Measurements from ENCODE around the gene CNTN1.

The CNTN1 gene

DNA sequence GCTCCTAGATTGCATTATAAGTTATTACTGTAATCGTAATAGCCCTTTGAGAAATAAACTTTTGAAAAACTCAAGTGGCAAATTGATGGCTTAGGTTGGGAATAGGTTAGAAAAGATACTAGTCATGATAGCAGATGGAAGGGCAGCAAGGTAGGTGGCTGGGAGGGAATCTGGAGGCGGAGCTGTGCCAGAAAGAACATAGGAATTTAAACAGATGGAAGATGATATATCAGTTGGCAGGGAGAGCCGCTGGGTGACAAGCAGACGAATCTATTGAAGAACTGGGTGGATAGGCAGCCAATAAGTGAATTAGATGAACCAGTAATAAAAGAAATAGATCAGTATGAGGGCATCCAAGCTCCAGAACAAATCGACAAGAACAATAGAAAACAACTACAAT lies 142.1 kb downstream of the CNTN1 start:
- DNase-seq (ENCODE audit: low read depth, low spot score) = no peak

DNA sequence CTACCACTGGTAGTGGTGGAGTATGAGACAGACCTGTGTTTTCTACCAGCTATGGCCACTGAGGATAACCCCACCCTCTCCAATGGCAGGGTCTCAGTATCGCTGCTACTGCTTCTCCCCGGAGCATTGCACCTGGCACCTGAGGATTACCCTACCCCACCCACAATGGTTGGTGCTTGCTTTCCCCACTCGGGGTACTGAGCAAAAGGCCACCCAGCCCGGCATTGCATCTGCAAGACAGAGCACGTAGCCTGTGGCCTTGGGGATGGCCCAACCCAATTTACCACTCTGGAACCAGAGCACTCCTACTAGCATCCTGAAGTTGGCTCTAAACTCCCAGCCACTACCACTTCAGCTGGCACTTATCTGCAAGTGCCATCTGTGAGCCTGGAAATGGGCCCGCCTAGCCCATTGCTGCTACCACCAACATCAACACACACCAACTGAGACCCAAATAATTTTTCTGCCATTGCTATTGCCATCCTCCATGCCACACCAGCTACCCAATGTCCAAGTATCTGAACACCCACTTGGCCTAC lies 145.7 kb downstream of the CNTN1 start:
- no peak for DNase-seq (ENCODE audit: low read depth, low spot score)

DNA sequence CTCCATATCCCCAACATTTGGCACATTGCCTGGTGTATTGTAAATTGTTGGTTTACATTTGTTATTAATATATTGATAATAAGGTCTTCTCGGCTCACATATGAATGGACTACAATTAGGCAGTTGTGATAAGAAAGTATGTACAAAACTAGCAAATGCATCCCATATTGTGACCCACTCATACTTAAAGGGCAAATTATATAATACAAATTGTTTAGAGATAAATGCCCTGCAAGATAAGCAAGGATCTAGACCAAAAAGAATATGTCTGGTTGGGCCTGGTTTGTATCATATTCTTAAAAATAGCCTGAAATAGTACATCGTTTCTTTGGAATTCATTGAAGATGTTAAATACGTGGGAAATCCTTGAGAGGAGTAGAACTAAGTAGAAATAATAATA lies 151.3 kb downstream of the CNTN1 start:
- DNase-seq (ENCODE audit: low read depth, low spot score) = no peak

DNA sequence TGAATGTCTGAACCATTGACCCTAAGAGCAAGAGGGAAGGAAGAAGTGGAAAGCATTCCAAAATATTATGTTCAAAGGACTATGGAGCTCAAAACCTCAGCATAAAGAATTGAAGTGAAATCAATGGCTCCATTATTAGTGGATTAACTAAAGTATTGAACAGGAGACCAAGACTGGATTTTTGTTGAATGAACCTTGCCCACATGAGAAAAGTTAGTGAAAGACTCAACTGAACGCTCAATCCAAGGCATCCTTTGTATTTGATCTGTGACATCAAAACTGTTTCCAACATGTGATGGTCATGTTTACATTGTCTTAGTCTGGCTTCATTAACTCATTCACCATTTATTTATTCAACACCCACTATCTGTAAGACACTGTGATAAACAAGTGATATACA lies 161.0 kb downstream of the CNTN1 start:
- DNase-seq (ENCODE audit: low read depth, low spot score) = no peak

DNA sequence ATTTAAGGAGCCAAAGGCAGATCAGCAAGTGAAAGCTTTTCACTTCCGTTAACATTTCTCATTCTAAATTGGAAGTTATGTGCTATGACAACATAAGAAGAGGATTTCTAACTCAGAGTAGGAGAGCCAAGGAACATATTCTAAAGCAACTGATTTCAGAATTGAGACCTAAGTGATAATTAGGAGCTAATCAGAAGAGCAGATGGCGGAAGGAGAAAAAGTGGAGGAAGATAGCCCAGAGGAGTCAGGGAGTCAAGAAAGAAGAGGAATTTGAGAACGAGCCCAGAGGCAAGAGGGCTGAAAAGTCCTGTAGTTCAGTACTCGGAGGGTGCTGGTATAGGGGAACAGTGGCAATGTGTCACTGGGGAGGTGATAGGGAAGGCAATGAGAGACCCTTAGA lies 162.4 kb downstream of the CNTN1 start:
- DNase-seq (ENCODE audit: low read depth, low spot score) = no peak

DNA sequence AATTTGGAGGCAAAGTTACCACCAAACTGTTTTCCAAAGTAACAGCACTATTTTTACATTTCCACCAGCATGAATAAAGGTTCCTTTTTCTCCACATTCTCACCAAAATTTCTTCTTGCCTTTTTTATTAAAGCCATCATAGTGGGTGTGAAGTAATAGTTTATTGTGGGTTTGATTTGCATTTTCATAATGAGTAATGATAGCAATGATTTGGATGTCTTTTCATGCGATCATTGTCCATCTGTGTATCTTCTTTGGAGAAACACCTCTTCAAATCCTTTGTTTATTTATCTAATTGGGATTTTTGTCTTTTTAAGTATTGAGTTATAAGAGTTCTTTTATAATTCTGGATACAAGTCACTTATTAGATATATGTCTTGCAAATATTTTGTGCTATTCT lies 172.7 kb downstream of the CNTN1 start:
- DNase-seq (ENCODE audit: low read depth, low spot score) = no peak

DNA sequence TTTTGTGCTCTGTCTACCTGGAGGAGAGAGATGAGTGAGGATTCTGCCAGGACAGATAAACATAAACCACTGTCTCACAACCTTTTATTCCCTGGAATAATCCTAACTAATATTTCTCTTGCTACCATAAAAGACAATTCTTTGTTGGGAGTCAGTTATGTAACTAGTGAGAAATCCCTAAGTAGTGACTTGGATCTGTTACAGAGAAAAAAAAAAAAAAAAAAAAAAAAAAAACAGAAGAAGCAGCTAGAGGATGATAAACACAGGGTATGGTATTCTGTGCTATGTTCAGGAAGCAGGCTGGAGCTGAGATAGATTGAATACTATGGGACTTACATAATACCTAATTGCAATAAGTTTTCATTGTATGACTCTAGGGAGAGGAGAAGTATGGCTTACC lies 178.7 kb downstream of the CNTN1 start:
- DNase-seq (ENCODE audit: low read depth, low spot score) = no peak

DNA sequence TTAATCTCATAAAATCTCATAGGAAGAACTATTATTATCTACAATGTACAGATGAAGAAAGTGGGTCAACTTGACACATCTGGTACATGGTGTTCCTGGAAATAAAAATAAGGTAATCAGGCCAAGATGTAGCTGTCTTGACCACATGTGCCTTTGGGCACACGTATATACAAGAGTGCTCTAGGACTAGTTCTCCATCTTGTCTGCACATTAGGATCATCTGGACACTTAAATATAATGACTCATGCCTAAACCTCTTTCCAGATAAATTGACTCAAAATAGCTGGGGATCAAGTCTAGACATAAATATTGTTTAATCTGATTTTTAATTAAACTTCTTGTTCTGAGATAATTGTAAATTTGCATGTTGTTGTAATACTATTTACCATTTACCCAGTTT lies 182.6 kb downstream of the CNTN1 start:
- no peak for DNase-seq (ENCODE audit: low read depth, low spot score)

DNA sequence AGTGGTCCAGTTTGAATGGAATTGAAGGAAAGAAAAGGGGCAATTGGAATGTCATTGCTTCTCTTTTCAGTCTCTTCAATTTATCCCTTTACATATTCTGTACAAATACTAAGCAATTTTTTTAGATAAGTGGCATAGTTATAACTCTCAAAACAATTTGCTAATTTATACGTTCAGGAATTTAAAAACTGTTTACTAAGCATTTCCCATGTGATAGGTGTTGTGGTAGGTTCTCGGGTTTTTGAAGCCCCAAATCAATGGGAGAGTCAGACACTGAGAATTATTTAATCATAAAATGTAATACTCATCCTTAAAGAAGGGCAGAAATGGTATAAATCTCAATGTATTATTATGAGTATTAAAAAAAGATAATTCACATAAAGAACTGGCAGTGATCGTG lies 197.1 kb downstream of the CNTN1 start:
- no peak for DNase-seq (ENCODE audit: low read depth, low spot score)

DNA sequence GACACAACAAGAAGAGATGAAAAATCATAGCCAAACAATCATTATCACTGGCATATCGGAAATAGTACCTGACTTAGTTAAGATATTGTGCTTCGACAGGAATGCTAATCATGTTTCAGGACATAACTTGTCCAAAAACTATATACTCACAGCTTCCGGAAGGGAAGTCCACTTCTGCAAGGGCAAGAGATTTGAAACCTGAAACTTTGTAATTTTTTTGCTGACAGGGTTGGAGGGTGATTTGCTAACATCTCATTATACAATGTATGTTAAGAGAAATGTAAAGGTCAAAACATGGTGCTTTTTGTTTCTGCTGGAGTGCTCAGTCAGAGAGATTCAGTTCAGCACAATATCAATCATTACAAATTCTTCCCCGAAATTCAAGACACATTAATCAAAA lies 200.3 kb downstream of the CNTN1 start:
- no peak for DNase-seq (ENCODE audit: low read depth, low spot score)

DNA sequence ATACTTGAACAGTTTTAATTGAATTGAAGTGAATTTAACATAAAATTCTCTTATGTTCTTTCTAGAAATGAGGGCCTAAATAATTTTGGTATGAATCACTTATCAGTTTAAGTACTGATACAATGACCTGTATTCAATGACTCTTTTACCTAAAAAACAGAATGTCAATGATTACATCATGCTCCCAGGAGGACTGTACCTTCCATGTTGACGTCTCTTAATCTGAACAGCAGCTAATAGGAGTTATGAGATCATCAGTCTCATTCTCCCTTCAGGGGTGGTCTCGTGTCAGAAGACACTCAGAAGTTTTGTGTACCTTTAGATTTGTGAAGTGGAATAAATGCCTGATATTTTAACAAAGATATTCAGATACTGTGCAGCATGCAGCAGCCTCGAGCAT lies 206.3 kb downstream of the CNTN1 start:
- DNase-seq (ENCODE audit: low read depth, low spot score) = no peak

DNA sequence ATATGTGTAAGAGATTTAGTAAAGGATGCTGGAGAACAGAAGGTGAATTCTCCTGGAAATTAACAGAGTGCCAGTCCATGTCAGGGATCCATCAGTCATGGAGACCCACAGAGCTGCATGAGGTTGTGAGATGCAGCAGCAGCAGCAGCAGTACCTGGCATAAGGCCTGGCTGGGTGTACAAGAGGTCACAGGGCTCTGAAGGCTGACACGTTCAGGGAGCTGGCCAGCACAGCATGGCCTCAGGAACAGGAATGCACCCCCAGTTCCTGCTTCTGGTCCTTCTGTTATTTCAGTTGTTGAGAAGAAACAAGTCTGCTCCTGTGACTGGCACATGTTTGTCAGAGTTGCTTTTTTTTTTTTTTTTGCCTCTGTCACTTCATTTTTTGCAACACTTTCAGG lies 210.8 kb downstream of the CNTN1 start:
- no peak for DNase-seq (ENCODE audit: low read depth, low spot score)

DNA sequence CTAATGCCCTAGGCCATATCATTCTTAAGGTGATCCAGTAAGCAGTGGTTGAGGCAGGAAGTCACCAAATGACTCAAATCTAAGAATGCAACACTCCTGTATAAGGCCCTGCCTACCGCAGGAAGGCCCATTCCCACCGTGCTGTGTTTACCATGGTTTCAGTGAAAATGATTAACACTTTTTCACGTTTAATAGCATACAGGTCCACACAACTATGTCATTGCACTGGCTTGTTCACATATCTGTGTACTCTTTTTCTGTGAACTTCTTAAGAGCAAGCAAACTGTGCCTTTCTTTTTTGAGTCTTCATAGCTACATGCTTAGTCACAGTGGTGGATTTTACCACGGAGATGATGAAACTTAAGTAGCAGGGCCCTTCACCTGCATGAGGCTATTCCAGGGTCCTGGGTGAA lies 214.9 kb downstream of the CNTN1 start:
- no peak for DNase-seq (ENCODE audit: low read depth, low spot score)

DNA sequence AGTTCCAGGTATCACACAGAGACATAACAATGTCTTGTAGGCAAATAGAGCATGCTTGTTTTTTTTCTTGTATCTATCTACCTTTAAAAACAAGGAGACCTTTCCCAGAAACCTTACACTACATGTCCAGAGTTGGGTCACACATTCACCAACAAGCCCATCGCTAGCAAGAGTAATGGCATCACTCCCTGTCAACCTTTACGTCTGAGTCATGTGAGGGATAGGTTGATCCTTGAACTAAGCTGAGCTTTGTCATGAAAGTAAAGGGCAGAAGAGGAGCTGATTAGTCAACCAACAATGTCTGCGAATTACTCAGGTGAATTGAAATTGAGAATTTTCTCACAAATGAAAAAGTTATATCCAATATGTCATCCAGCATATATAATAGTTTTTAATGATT lies 219.4 kb downstream of the CNTN1 start:
- no peak for DNase-seq (ENCODE audit: low read depth, low spot score)

DNA sequence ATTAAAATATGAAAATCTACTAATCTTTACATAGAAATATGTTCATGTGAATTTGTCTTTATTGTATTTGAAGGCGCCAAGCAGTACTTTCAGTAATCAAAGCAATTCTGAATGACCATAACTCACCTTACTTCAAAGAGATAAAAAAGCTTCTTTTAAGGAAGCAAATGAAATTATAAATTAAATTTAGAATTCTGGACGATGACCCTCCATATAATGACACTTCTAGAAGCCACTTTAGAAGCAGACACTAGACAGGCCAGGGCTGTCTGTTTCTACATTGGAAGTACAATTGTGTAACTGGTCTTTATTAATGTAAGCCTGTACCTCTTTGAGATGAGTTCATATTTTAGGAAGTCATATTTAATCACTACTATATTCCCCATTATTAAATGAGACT lies 222.9 kb downstream of the CNTN1 start:
- DNase-seq (ENCODE audit: low read depth, low spot score) = no peak

DNA sequence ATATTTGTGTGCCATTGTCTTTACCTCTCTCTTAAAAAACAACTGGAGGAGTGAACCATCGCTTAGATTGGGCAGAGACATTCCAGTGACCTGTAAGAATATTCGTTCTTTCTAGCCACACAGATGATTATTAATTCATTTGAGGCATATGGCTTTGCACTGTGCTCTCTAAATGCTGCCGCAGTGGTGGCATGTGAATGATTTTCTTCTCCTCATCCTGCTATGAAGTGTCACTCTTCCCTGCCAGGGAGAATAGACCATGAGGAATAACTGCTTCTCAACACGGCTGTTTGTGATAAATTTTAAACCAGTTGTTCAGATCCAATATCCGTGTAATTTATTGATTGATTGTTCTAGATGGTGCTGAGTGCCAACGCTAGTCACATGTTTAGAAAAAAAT lies 225.3 kb downstream of the CNTN1 start:
- DNase-seq (ENCODE audit: low read depth, low spot score) = no peak

DNA sequence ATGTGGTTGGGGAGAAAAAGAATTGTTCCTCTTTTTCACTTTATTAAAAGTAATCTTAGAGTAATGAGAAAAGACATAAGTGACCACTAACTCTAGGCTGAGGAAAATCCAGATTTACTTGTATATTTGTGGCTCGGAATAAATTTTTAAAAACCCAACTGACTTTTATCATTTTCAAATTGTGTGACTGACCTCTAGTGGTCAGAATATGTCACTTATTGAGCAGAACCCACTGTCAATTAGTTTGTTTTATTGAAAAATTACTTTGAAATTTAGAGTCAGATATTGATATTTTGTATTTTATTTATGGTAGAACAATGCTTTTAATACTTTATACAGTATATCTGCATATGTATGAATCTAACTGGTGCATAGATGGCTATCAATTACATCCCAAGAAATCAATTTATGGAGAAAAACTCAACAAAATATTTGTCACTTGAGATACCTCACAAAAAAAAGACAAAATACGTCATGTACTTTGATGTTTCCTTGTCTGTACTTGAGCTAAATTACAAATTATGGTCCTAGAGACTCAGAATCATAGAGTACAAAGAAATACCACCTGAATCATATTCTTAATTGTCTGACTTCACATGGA lies 229.4 kb downstream of the CNTN1 start:
- DNase-seq (ENCODE audit: low read depth, low spot score) = no peak

DNA sequence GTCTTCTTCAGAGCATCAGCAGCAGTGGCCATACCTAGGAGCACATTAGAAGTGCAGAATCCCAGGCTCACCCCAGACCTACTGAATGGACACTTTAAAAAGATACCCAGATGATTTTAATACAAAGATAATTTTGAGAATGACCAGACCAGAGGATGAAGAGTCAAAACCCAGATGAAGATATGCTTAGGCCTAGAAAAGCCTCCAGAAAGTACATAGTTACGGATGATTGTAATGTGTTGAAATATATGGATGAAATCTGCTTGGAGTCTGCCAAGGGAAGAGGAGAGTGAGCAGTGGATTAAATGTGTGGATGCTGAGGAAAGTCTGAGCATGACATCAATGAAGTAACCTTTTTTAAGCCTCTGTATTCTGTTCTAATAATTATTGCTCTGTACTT lies 245.7 kb downstream of the CNTN1 start:
- DNase-seq (ENCODE audit: low read depth, low spot score) = no peak

DNA sequence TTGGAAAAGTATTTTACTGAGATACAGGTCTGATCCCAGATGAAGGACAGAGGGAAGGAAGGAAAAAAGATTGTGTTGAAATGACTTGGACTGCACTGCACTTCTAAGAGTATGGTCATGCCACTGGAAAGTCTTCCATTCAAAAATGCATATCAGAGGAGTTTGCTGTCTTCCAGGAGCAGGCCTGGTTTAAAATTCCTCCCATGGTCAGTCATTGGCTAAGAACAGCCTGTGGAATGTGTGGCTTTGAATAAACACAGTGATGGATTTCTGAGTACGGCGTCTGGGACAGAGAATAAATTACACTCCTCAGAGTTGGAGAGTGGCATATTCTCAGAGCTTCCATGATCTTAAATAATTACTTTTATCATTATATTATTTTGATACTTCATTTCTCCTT lies 250.1 kb downstream of the CNTN1 start:
- DNase-seq (ENCODE audit: low read depth, low spot score) = no peak

DNA sequence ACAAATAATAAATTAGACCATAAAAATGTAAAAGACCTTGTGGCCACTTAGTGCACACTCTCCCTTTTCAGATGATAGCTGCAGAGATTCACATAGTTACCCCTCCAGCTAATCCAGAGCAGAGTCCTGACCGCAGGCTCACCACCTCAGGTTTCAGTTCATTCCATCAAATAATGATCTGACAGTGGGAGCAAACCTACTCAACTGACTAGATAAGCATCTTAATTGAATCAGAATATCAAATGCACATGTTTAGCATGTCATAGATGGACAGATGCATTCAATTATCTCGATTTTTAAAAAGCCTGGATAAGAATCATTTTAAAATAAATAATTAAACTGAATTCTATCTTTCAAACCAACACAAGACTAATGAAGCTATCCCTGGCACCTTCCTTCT lies 253.5 kb downstream of the CNTN1 start:
- DNase-seq (ENCODE audit: low read depth, low spot score) = no peak

DNA sequence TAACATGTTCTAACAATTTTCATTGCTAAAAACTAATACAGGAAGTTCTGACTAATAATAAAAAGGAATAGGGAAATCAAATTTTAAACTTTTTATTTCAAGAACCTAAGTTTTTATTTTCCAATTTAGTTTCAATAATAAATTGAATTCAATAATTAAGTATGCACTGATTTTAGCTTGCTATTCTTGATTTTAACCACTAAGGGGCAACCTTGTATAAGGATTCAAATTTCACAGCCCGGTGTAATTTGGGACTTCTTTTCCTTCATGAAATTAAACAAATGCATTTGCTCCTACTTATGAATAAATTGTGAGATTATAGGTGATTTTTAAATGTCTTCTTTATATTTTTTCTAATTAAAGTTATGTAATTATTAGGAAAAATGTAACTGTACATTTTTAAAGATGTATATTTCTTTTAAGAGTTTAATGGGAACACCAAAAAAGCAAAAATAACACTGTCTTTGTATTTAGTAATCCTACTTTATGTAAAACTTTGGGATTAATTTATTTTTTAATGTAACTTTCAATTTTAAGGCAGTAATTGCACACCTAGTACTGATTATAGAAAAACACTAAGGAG lies 254.5 kb downstream of the CNTN1 start:
- peak; percentile 10 for DNase-seq (ENCODE audit: low read depth, low spot score)

DNA sequence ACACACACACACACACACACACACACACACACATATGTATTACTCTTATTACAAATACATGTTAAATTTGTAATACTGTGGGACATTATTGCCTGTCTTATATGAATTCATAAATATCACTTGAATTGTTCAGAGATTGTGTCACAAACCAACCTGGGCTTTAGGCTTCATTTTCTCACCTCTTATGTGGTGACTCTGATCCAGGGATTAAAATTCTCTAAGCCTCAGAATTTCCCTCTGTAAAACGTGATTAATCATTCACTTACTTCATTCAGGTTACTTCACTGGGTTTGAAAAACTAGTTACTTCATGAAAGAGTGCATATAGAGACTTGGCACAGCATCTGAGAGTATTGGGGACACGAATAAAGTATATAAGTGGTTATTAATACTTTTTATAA lies 255.6 kb downstream of the CNTN1 start:
- no peak for DNase-seq (ENCODE audit: low read depth, low spot score)

DNA sequence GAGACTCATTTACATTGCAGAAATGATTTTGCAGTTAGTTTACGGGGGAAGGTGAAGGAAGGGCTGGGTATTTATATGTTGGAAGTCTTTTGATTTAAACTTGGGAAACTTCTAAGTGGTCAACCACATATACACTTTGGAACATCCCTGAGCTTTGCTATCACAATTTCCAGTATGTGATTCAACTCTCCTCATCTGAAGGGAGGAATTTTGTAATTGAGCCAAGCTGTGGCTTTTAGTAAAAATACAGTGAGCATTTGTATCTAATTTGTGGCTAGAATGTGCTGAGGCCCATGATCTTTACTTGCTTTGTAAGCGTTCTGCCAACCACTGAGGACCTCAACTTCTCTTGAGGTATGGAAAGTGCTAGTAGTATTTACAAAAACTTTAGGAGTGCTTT lies 260.8 kb downstream of the CNTN1 start:
- DNase-seq (ENCODE audit: low read depth, low spot score) = no peak

DNA sequence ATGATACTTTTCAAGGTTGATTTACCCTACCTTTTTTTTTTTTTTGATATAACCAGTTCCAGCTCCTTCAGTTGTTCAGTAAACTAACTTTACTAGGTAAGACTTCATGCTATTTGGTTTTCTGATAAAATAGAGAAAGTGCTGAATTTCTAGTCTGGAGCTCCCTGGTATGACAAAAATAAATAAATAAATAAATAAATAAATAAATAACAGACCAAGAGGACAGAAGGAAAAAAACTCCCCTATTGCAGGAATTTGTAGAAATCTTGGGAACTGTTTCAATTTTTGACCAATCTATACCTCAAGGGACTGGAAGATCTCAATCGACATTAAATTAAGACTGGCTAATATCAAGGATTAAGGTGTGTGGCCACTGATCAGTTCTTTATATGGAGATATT lies 265.2 kb downstream of the CNTN1 start:
- no peak for DNase-seq (ENCODE audit: low read depth, low spot score)
